Gastroesophageal sphincter (tissue), 4 donors: Measurements from ENCODE around the gene DVL2. TPM values are rescaled to one million over a fixed set of nuclear protein-coding genes. Genes with fewer than 3 reads are reported as not detected.

Experiments used
- ATAC-seq: fragments of 150-250 bp; one replicate; pipeline ENCODE4 v1.9.1; 2016; ENCODE audit warnings: mild to moderate bottlenecking, moderate library complexity
- H3K27ac ChIP-seq, 4 donors: fragments of 200-600 bp; sonication (generic) in 3 of 4; 1 replicate in 3 of 4; 2 replicates in 1 of 4; pipeline ENCODE4 v1.5.1; 2016 to 2019
- H3K27me3 ChIP-seq: fragments of 200-600 bp; sonication (generic); one replicate; pipeline ENCODE4 v1.5.1; 2019
- H3K36me3 ChIP-seq, 2 donors: fragments of 200-600 bp; sonication (generic); one replicate each; pipeline ENCODE4 v1.5.1; 2019; ENCODE audit warnings: control low read depth in 1 of 2
- H3K4me1 ChIP-seq, 3 donors: fragments of 200-600 bp; sonication (generic); 1 replicate in 2 of 3; 2 replicates in 1 of 3; pipeline ENCODE4 v1.5.1; 2016 to 2019; ENCODE audit warnings: control low read depth in 2 of 3
- H3K4me3 ChIP-seq, 2 donors: fragments of 200-600 bp; sonication (generic); one replicate each; pipeline ENCODE4 v1.5.1; 2019; ENCODE audit warnings: mild to moderate bottlenecking in 1 of 2, moderate library complexity in 1 of 2
- H3K9me3 ChIP-seq, 3 donors: fragments of 200-600 bp; sonication (generic); one replicate each; pipeline ENCODE4 v1.5.1; 2017 to 2019; ENCODE audit warnings: control low read depth in 2 of 3
- CTCF ChIP-seq, 4 experiments: fragments of 200-600 bp in 2 of 4; fragments of 450-650 bp in 2 of 4; sonication (generic) in 1 of 4; IDR thresholded peaks; one replicate each; pipeline ENCODE4 v1.5.1; 2017 to 2019; ENCODE audit warnings: antibody characterized with exemption in 4 of 4, mild to moderate bottlenecking in 2 of 4, moderate library complexity in 2 of 4
- EP300 ChIP-seq: sonication (generic); formaldehyde crosslinking; IDR thresholded peaks from one replicate; pipeline ENCODE4 v1.6.1; 2017; ENCODE audit warnings: antibody characterized with exemption, mild to moderate bottlenecking
- POLR2A ChIP-seq, 2 donors: fragments of 450-650 bp; IDR thresholded peaks; one replicate each; pipeline ENCODE4 v1.6.1; 2017; ENCODE audit warnings: antibody characterized with exemption in 2 of 2, mild to moderate bottlenecking in 2 of 2, moderate library complexity in 1 of 2
- POLR2AphosphoS5 ChIP-seq: sonication (generic); formaldehyde crosslinking; IDR thresholded peaks from one replicate; pipeline ENCODE4 v1.6.1; 2017; ENCODE audit warnings: antibody characterized with exemption
- WGBS, 2 donors: methylation state at CpG; one replicate each; pipeline ENCODE4 v1.1.5; 2018; ENCODE audit warnings: low coverage in 1 of 2; 5-methylcytosine and 5-hydroxymethylcytosine counted together
- total RNA-seq, 4 donors: library from RNA; depleted of rRNA; stranded (reverse); fragments of >200 nt; gene quantifications; one replicate each; pipeline ENCODE4 v1.1.0, GENCODE V29; 2016

DVL2 gene
- total RNA-seq, 4 donors from 2014 or later = 33.0 to 53.9 (median 45.0) TPM

DNA sequence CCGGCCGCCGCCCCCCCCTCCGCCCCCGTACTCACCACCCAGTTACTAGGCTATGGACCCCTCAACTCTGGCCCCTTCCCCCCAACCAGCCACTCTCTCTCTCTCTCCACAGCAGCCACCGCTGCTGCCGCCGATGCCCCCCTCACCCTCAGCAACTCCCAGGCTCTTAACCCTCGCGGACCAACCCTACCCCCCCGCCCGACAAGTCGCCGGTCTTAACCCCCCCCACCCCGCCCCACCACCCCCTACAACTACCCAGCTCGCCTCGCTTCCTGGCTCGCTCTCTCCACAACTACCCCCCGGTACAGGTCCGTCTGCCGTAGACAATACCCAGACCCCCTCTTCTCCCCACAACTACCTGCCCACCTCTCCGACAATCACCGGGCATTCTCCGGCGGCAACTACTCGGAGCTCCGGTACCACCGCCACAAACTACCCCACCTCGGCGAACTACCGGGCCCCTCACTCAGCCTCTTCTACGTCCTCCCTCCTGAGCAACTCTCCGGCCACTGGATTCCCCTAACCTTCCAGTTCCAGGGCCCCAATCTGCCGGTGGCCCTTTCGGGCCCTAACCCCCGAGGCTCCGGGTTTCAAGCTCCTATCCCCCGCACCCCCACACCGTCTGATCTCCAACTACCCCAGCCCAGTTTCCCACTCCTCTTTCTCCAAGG lies 4.2 kb upstream of the DVL2 start:
- WGBS, 2 donors = 0 to 1% methylated on average over 15 to 24 of the region's 39 CpGs
- TF ChIP-seq POLR2A (IDR thresholded peaks at IDR 0.05) (no peak), CTCF (IDR thresholded peaks at IDR 0.05) (no peak), EP300 (no peak), POLR2AphosphoS5 (no peak)
- ATAC-seq = no peak

DNA sequence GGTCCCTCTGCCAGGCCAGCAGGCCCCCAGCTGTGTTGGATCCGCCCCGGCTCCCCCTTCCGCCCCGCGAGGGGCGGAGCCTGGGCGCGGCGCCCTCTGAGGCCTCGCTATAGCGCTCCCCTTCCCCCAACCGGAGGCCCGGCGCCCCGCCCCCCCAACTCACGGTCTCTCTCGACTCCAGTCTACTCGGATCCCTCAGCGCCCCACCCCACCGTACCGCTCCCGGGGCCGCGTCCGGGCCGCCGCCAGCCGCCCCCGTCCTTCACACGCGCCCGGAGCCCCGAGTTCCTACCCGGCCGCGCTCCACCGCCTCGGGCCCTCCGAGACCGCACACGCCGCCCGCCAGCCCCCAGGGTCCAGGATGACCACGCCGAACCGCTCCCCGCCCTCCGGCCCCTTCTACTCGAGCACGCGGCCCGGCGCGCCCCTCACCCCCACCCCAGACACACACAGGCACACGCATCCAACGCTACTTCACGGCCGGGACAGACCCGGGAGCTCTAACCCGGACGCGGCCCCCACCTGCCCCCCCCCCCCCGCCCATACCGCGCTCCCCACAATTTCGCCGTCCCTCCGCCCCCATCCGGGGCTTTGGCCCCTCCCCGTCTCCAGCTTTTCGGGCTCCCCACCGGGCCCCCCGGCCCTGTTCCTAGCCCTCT lies 3.6 kb upstream of the DVL2 start:
- H3K27ac ChIP-seq = peak overlapping the region; percentile 82 to 98 (median 95)
- H3K4me3 ChIP-seq = peak overlapping the region; percentile 90 to 99
- H3K27me3 ChIP-seq = no peaks in the 10 kb centered on the region
- H3K36me3 ChIP-seq = peaks cover 0 to 33% of the 10 kb centered on the region in 2 donors
- H3K4me1 ChIP-seq = peaks cover 8 to 64% (median 29%) of the 10 kb centered on the region in 3 donors
- TF ChIP-seq EP300 (no peak), POLR2A (IDR thresholded peaks at IDR 0.05) (no peak), CTCF (IDR thresholded peaks at IDR 0.05) (no peak), POLR2AphosphoS5 (no peak)
- ATAC-seq = peak; percentile 6
- no peaks in the 10 kb centered on the region for H3K9me3 ChIP-seq
- no CpG with 5 or more reads among the region's 73 CpGs for WGBS, 2 donors

More for the DNA sequence above, 4.2 kb upstream of the DVL2 start:
- Histone ChIP-seq H3K27ac (peak overlapping the region; percentile 82 to 98 (median 95)), H3K4me1 (peaks cover 8 to 62% (median 29%) of the 10 kb centered on the region in 3 donors), H3K9me3 (no peaks in the 10 kb centered on the region), H3K36me3 (peaks cover 0 to 34% of the 10 kb centered on the region in 2 donors), H3K4me3 (peak overlapping the region; percentile 90 to 99), H3K27me3 (no peaks in the 10 kb centered on the region)

GRCh38 chr17:7237266-7237760 lies 3.0 kb upstream of the DVL2 start:
- TF ChIP-seq POLR2A (IDR thresholded peaks at IDR 0.05) = no peak
- TF ChIP-seq POLR2AphosphoS5 = no peak
- no peak for TF ChIP-seq CTCF (IDR thresholded peaks at IDR 0.05)
- Histone ChIP-seq H3K27ac (peak overlapping the region; percentile 82 to 98 (median 95)), H3K9me3 (no peaks in the 10 kb centered on the region), H3K4me3 (peak overlapping the region; percentile 90 to 99), H3K4me1 (peaks cover 8 to 70% (median 35%) of the 10 kb centered on the region in 3 donors), H3K27me3 (no peaks in the 10 kb centered on the region), H3K36me3 (peaks cover 0 to 33% of the 10 kb centered on the region in 2 donors)
- WGBS, 2 donors = 20 to 21% methylated on average over 1 to 5 of the region's 6 CpGs
- ATAC-seq = no peak

DNA sequence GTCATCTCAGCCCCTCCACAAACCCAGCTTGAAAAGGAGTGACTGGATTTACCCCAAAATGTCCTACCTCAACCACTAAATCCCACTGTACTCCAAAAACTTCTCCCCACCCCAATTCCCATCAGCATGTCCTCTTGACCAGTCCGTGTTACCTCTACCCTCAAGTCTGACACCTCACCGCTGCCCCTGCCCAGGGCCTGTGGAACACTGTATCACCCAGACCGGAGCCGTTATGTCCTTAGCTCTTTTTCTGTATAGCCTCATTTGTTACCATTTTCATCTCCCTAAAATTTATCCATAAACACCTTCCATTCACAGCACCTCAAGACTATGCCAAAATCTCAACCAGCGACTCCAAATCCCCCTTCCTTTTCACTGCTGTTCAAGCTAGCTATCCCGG lies 2.5 kb upstream of the DVL2 start:
- no peaks in the 10 kb centered on the region for H3K27me3 ChIP-seq
- H3K4me3 ChIP-seq = peak overlapping the region in 1 of 2 donors; percentile 99
- H3K36me3 ChIP-seq = peaks cover 0 to 33% of the 10 kb centered on the region in 2 donors
- WGBS, 2 donors = 76 to 77% methylated on average over 6 of the region's 6 CpGs
- no peaks in the 10 kb centered on the region for H3K9me3 ChIP-seq
- TF ChIP-seq POLR2A (IDR thresholded peaks at IDR 0.05) (no peak), POLR2AphosphoS5 (no peak), EP300 (no peak), CTCF (IDR thresholded peaks at IDR 0.05) (no peak)
- H3K4me1 ChIP-seq = peaks cover 8 to 75% (median 38%) of the 10 kb centered on the region in 3 donors
- no peak for ATAC-seq
- H3K27ac ChIP-seq = peak overlapping the region in 3 of 4 donors; percentile 94 to 98 (median 96)
